Retina (tissue), 1 donor: ENCODE data around the gene WSCD2.
A peak's percentile ranks its signal among the peaks of the same experiment; 100 is the strongest.

Experiments used
- DNase-seq: peaks from one replicate; pipeline ENCODE4 v3.0.0-alpha.2; 2016

Gene WSCD2

GRCh38 chr12:108129017-108129812 is at the start of gene WSCD2:
WSCD2 (plus strand) TSS chr12:108129288; CDS start chr12:108195833, 66,545 bp downstream.
- DNase-seq: peak; percentile 88

GRCh38 chr12:108079721-108080120 is 49.4 kb upstream of the WSCD2 start:
- no peak for DNase-seq

DNA sequence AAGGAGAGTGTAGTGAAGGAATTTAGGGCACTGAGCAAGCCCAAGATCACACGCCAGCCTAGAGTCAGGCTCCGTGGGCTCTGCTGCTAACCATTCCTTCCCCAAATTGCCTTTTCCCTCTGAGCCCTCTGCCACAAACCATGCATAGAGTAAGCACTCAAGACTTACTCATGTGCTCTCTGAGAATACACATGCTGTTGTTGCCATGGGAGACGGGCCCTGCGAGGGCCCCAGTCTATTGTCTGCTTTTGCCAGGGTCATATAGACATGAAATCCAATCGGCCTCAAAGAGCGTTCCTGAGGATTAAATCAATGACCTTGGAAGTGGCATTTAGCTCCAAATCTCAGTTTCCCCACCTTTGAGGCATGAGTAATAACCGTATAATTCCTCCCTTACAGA is 48.7 kb upstream of the WSCD2 start:
- DNase-seq: peak; percentile 48

GRCh38 chr12:108082485-108082884 is 46.6 kb upstream of the WSCD2 start:
- DNase-seq: no peak

- no peak for DNase-seq
Observed at GRCh38 chr12:108087900-108088299, 41.2 kb upstream of the WSCD2 start.

DNA sequence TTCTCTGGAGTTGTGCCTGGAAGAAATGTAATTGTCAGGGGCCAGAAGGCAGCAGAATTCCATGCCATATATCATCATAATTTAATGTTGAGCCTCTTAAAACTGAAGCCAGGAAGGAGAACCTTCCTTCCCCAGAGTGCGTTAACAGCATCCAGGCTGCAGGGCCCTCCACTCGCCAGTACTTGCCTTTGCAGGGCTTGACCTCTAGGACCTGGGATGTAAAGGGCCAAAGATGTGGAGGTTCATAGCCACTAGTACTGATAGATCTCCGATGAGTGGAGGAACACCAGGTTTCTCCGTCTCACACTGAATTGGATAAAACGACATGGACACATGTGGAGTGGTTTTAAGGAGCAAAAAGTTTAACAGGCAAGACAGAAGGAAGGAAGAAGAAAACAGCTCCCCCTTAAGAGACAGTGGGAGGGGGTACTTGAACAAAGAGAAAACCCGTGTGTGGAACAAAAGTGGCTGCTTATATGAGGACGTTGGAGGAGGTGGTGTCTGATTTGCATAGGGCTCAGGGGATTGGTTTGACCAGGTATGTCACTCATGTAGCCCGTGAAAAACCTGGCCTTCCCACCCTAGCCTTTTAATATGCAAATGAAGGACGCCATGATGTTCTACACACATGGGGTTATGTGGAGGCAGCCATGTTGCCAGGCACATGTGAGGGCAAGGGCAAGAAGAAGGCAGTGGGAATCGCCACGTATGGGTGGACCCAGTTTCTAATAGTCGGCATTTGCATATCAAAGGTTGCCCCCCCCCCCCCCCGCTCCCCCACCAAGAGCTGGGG is 38.8 kb upstream of the WSCD2 start:
- DNase-seq: no peak

GRCh38 chr12:108090932-108091678 is 38.0 kb upstream of the WSCD2 start:
- no peak for DNase-seq

GRCh38 chr12:108091679-108092051 is 37.4 kb upstream of the WSCD2 start:
- no peak for DNase-seq

DNA sequence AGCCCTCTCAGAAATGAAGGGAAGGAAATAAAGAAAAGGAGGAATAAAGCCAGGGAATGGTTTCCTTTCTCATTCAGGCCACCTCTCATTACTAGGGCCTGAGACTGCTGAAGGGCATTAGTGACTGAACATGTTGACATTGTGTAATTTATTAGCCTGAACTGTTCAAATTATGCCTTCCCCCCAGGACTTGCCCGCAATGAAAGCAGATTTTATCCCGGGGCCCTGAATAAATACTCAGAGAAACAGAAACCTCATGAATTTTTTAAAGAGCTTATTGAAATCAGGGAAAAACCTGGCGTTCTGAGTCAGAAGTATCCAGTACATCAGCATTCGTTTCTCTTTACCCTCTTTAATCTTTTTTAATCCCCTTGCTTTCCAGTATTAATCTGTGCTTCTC is 35.9 kb upstream of the WSCD2 start:
- no peak for DNase-seq

DNA sequence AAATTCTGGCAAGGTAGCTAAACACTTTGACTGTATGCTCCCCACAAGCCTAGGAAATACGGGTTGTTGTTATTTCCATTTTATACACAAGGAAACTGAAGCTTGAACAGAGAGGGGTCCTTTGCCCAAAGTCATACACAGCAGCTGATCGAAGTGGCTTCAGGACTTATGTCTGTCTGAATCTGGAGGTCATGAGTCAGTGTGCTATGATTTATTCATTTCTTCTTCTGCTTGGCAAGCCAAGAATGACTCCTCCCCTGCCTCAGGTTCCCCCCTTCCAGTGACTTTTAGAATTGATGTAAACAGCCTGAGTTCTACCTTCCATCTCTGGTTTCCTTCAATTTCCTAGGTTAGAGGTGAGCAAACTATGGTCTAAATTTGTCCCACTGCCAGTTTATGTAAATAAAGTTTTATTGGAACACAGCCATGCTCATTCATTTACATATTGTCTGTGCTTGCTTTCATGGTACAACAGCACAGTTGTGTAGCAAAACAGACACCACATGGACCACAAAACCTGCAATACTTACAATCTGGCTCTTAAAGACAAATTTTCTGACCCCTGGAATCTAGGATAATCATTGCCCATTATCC is 34.9 kb upstream of the WSCD2 start:
- DNase-seq: no peak

DNA sequence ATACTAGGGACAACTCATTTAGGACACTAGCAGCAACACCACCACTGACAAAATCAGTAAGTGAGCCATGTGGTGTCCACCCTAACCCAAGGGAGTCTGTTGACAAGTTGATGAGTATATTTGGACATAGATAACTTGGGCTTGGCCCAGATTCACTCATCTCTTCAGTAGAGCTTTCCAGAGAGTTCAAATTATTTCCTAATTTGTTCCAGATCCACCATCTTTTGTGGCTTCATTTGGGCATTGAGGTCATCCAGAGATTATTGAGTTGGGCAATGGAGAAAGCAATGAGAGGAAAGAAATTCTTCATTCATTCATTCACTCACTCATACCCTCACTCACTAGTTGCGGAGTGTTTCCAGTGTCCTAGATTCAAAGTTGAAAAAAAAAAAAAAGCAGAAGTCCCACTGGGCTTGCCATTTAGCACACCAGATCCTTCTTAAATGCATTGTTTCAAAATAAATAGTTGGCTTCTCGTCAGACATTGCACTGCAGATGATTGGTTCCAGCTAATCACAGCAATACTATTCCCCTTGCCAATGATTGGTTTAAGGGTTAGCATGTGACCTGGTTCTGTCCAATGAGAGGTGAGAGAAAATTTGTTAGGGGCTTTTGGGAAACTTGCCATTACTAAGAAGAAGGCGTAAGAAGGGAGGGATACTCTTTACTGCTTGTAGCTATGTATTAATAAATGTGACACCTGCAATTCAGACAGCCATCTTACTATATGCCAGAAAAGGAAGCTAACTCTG is 31.8 kb upstream of the WSCD2 start:
- DNase-seq: no peak

DNA sequence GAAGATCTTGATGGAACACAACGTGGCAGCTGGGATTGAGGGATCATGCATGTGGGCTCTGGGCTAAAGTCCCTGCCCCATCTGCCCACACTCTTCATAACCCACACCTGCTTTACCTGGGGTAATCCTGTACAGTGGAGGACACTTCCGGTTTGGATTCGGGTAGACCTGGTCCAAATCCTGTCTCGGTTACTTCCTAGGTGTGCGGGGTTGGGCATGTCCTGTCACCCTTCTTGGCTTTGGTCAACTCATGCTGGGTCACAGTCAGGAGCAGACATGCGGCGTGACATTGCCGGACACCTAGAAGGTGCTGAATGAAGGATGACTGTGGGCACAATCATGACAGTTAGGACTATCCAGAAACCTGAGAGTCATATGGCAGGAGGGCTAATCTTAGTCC is 30.7 kb upstream of the WSCD2 start:
- no peak for DNase-seq

- DNase-seq: no peak
Observed at GRCh38 chr12:108099073-108099472, 30.0 kb upstream of the WSCD2 start.

DNA sequence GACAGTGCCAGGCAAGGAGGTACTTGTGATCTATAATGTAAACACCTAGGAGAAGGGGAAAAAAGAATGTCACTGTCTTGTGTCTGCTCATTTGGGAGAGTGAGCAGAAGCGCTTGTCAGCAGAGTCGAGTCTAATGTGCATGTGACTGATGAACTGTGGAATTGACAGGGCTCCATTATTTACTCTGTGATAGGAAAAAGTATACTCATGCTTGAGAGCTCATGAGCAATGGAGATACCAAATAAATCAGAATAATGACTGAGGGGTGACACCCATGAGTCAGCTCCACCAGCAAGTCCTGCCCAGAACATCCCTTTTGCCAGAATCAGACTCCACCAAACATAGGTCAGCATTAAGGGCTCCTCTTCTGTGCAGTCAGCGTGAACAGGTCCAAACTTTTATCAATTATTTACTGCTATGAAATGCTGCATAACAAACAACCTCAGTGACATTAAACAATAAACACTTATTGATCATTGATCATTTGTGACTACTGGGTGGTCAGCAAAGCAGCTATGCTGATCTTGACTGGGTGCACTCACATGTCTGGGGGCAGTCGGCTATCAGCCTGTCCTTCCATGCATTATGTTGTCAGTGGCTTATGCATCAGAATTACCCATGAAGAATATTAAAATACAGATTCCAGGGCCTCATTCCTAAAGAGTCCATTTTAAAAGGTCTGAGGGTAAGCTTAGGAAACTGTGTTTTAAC is 29.2 kb upstream of the WSCD2 start:
- peak; percentile 58 for DNase-seq

DNA sequence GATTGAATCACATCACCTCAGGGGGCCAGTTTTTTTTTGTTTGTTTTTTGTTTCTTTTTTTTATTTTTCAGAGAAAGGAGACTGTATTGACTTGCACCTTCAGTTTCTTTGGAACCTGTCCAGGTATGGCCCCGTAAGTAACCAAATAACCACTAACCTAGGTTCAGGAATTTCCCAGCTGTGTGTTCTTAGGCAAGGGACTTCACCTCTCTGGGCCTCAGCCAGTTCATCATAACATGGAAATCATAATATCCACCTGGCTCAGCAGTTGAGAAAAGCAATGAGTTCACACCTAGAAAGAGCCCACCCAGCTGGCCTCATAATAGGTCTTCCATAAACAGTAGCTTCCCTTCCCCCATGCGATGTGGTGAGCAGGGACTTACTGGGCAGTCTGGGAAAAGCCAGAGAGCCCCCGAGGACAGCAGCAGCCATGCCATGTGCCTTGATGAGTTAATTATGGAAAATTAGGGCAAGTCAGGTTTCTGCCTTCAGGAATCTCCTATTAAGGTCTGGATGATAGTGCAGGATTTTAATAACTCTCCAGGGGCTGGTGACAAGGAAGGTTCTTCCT is 27.4 kb upstream of the WSCD2 start:
- no peak for DNase-seq

DNA sequence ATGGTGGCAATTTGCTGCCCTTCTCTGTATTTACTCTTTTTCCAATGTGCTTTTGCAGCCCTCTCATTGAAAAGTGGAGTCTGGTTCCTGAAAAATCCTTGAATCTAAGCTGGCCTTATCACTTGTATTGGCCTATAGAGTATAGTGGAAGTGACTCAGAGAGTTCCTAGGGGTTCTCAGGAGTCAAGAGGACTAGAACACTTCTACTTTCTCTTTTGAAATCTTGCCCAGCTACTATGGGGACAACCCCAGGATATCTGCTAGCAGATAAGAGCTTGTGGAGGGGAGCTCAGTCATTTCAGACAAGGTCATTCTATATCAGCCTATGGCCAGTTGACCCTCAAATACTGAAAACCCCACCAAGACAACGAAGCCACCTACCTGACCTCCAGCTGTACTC is 26.7 kb upstream of the WSCD2 start:
- no peak for DNase-seq

- no peak for DNase-seq
Observed at GRCh38 chr12:108103087-108103486, 26.0 kb upstream of the WSCD2 start.

GRCh38 chr12:108103517-108103916 is 25.6 kb upstream of the WSCD2 start:
- no peak for DNase-seq

DNA sequence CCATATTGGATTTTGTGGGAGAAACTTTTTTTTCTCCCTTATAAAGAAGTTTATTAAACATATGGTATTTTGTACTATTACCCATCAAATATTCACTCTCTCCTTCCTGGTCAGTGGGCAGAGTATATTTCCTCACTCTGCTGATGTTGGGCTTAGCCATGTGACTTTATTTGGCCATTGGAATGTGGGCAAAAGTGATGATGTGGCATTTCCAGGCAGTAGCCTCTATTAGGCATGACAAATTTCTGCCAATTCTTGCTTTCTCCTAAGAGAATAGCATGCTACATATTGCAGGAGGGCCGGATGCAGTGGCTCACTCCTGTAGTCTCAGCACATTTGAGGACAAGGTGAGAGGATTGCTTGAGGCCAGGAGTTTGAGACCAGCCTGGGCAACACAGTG is 24.4 kb upstream of the WSCD2 start:
- no peak for DNase-seq

DNA sequence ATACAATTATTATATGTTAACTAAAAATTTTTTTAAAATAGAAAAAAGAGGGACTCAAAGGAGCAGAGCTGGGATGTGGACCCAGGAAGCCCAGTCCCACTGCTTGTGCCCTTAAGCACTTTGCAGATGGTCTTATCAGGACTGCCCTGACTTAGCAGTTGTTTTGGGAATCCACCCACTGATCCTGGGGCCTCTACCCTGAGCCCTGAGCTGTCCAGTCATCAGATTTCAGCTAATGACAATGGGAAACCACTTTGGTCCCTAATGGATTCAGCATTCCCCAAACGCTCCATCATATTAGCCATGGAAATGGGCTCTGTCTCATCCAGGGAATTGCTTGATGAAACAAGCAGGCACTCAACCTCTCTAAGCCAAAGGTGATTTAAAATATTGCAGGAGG is 22.5 kb upstream of the WSCD2 start:
- DNase-seq: no peak

DNA sequence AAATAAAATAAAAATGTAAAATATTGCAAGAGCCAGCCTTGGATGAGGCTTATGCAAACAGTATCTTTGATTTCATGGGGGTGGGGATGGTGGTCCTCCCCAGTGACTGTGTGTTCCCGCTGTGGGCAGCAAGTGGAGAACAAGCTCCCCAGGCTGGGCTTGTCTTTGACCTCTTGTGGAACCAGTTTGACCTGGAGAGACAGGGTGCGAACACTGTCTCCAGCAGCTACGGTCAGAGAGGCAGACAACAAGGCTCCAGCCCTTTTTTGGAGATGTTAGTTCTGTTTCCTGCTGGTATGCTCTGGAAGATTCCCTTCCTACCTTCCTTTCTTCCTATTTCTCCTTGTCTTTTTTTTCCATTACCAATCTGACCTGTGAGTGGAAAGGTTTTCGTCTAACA is 21.8 kb upstream of the WSCD2 start:
- DNase-seq: no peak
